CD4-positive, alpha-beta memory T cell (primary cell): ENCODE measurements around the gene CRTC2. TPM values are rescaled to one million over a fixed set of nuclear protein-coding genes. Genes with fewer than 3 reads are reported as not detected.
A peak's percentile ranks its signal among the peaks of the same experiment; 100 is the strongest.

ENCODE experiments used
- CTCF ChIA-PET: fragments of 350-600 bp; sonication (Branson Sonifier 250); formaldehyde crosslinking; loops from one replicate; lab custom pipeline; 2021; ENCODE audit warnings: inconsistent platforms; ENCODE audit not compliant: partially characterized antibody; lab: Charles Lee
- POLR2A ChIA-PET: fragments of 350-600 bp; sonication (Branson Sonifier 250); formaldehyde crosslinking; loops from one replicate; lab custom pipeline; 2021; ENCODE audit not compliant: partially characterized antibody; lab: Charles Lee
- DNase-seq, 5 donors: peaks; one replicate each; pipeline versions ENCODE4 v3.0.0 to v3.0.0-alpha.2; 2020 to 2022; ENCODE audit warnings: mixed read lengths in 1 of 5
- H3K27ac ChIP-seq: one replicate; pipeline ENCODE4 v1.7.0; 2013; ENCODE audit warnings: low read depth, low read length
- H3K27me3 ChIP-seq: 2 replicates; pipeline ENCODE4 v1.7.0; 2013; ENCODE audit warnings: mild to moderate bottlenecking, low read length, moderate library complexity; ENCODE audit not compliant: insufficient read depth
- H3K36me3 ChIP-seq: 2 replicates; pipeline ENCODE4 v1.7.0; 2013; ENCODE audit warnings: mild to moderate bottlenecking, low read length, moderate library complexity; ENCODE audit not compliant: insufficient read depth
- H3K4me1 ChIP-seq: 2 replicates; pipeline ENCODE4 v1.7.0; 2013; ENCODE audit warnings: mild to moderate bottlenecking, low read length, moderate library complexity; ENCODE audit not compliant: insufficient read depth
- H3K4me3 ChIP-seq, 2 donors: one replicate each; pipeline ENCODE4 v1.7.0; 2013; ENCODE audit warnings: low read length in 2 of 2, mild to moderate bottlenecking in 1 of 2
- H3K9me3 ChIP-seq, 2 donors: one replicate each; pipeline ENCODE4 v1.7.0; 2013; ENCODE audit warnings: low read length in 2 of 2, control low read depth in 1 of 2; ENCODE audit not compliant: control insufficient read depth in 1 of 2
- H3K27ac Mint-ChIP-seq, 7 donors: one replicate each; pipeline ENCODE4 v1.8.0; 2020 to 2021; ENCODE audit warnings: mixed read lengths in 7 of 7, mild to moderate bottlenecking in 6 of 7, inconsistent platforms in 3 of 7, moderate library complexity in 3 of 7
- H3K27me3 Mint-ChIP-seq, 2 donors: one replicate each; pipeline ENCODE4 v1.8.0; 2020 to 2021; ENCODE audit warnings: mixed read lengths in 2 of 2
- H3K36me3 Mint-ChIP-seq, 2 donors: one replicate each; pipeline ENCODE4 v1.8.0; 2020 to 2021; ENCODE audit warnings: mixed read lengths in 2 of 2, inconsistent platforms in 1 of 2, mild to moderate bottlenecking in 1 of 2
- H3K4me1 Mint-ChIP-seq, 4 donors: one replicate each; pipeline ENCODE4 v1.8.0; 2020 to 2021; ENCODE audit warnings: mixed read lengths in 4 of 4, mild to moderate bottlenecking in 1 of 4
- H3K4me3 Mint-ChIP-seq, 8 donors: one replicate each; pipeline ENCODE4 v1.8.0; 2020 to 2021; ENCODE audit warnings: mixed read lengths in 8 of 8, mild to moderate bottlenecking in 7 of 8, moderate library complexity in 6 of 8, inconsistent platforms in 3 of 8
- H3K9me3 Mint-ChIP-seq, 8 donors: one replicate each; pipeline ENCODE4 v1.8.0; 2020 to 2021; ENCODE audit warnings: mixed read lengths in 8 of 8, mild to moderate bottlenecking in 5 of 8, inconsistent platforms in 3 of 8, moderate library complexity in 1 of 8
- intact Hi-C: fragments of 100-400 bp; cut with micrococcal nuclease; formaldehyde crosslinking; loops from one replicate; pipeline ENCODE4 v1.15.1; 2023
- polyA plus RNA-seq, 2 donors: library from polyadenylated mRNA; unstranded; fragments of 300-500 nt; fragmentation: Illumina TruSeq; gene quantifications; one replicate each; pipeline ENCODE4 v1.2.3, GENCODE V29; 2021
- total RNA-seq, 2 experiments: library from RNA; stranded (reverse); gene quantifications; one replicate each; pipeline ENCODE4 v1.2.3, GENCODE V29; 2021

The CRTC2 gene
- total and polyA plus RNA-seq, 4 experiments from 2014 or later = 12.3 to 113 (median 83.0) TPM

GRCh38 chr1:153956997-153957715 lies 1.3 kb downstream of the CRTC2 start:
- H3K36me3 Mint-ChIP-seq = peaks cover 16 to 42% of the 10 kb centered on the region in 2 donors
- peaks cover 23% of the 10 kb centered on the region for H3K36me3 ChIP-seq
- no peaks in the 10 kb centered on the region for H3K9me3 Mint-ChIP-seq
- peak overlapping the region; percentile 88 to 99 (median 97) for H3K27ac Mint-ChIP-seq
- H3K9me3 ChIP-seq = no peaks in the 10 kb centered on the region
- ChIA-PET CTCF (interaction anchor here (1.3 to 4.3 kb wide), 4 partner anchors 11 to 30 kb away, joined by 3 to 31 read pairs (median 8); partner anchors contain the start of genes CREB3L4, DENND4B and RAB13), POLR2A (interaction anchor here (1.0 to 8.6 kb wide), 11 partner anchors 10 to 323 kb away, joined by 3 to 142 read pairs (median 10); partner anchors contain the start of genes CHTOP, CREB3L4, DENND4B and GATAD2B)
- H3K4me3 ChIP-seq = peak overlapping the region; percentile 80 to 99
- no peaks in the 10 kb centered on the region for H3K27me3 Mint-ChIP-seq
- peak overlapping the region; percentile 97 to 99 (median 99) for H3K4me3 Mint-ChIP-seq
- DNase-seq = no peak
- peak overlapping the region; percentile 90 for H3K27ac ChIP-seq
- H3K4me1 ChIP-seq = peaks cover 53% of the 10 kb centered on the region
- intact Hi-C loops = loop anchor here (5.0 kb wide), 1 partner anchor 175 kb away; no protein-coding TSS in a partner anchor
- H3K27me3 ChIP-seq = no peaks in the 10 kb centered on the region
- peaks cover 36 to 65% (median 49%) of the 10 kb centered on the region in 4 donors for H3K4me1 Mint-ChIP-seq

DNA sequence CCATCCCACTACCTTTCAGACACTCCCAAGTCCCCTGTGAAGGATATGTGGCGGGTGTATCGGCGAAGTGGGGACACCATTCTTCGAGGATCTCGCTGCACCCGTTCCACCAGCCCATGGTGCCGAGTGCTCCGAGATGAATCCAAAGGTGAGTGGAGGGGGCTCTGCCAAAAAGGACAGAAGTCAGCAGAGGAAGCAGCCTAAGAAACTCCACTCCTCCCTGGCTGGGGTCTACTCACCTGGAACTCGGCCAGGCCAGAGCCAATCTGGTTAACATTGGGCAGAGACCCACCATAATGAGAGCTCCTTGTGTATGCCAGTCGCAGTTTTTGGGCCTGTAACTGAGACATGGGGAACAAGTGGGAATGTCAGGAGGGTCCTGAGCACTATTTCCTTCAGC lies 3.6 kb downstream of the CRTC2 start:
- no peak overlapping the region for H3K4me3 ChIP-seq
- H3K9me3 ChIP-seq = no peaks in the 10 kb centered on the region
- peak overlapping the region in 3 of 7 donors; percentile 25 to 83 (median 30) for H3K27ac Mint-ChIP-seq
- H3K9me3 Mint-ChIP-seq = no peaks in the 10 kb centered on the region
- peak overlapping the region in 3 of 8 donors; percentile 4 to 50 (median 31) for H3K4me3 Mint-ChIP-seq
- peaks cover 46% of the 10 kb centered on the region for H3K4me1 ChIP-seq
- H3K27me3 ChIP-seq = no peaks in the 10 kb centered on the region
- POLR2A ChIA-PET = interaction anchor here (0.6 to 8.6 kb wide), 5 partner anchors 8 to 319 kb away, joined by 3 to 142 read pairs (median 7); partner anchors contain the start of genes CREB3L4, DENND4B, JTB and SLC39A1
- DNase-seq = no peak
- H3K4me1 Mint-ChIP-seq = peaks cover 30 to 62% (median 40%) of the 10 kb centered on the region in 4 donors
- intact Hi-C loops = loop anchor here (5.0 kb wide), 1 partner anchor 173 kb away; no protein-coding TSS in a partner anchor
- CTCF ChIA-PET = no interaction called here
- peak overlapping the region; percentile 0 for H3K27ac ChIP-seq
- peaks cover 47% of the 10 kb centered on the region for H3K36me3 ChIP-seq
- H3K36me3 Mint-ChIP-seq = peaks cover 32 to 56% of the 10 kb centered on the region in 2 donors
- H3K27me3 Mint-ChIP-seq = no peaks in the 10 kb centered on the region

GRCh38 chr1:153953859-153954365 lies 4.5 kb downstream of the CRTC2 start:
- intact Hi-C loops = no loop called here
- H3K4me1 Mint-ChIP-seq = peaks cover 28 to 62% (median 40%) of the 10 kb centered on the region in 4 donors
- peaks cover 52% of the 10 kb centered on the region for H3K36me3 ChIP-seq
- no peak for DNase-seq
- no peaks in the 10 kb centered on the region for H3K27me3 ChIP-seq
- peak overlapping the region in 5 of 8 donors; percentile 4 to 50 (median 45) for H3K4me3 Mint-ChIP-seq
- H3K9me3 Mint-ChIP-seq = no peaks in the 10 kb centered on the region
- H3K36me3 Mint-ChIP-seq = peaks cover 32 to 59% of the 10 kb centered on the region in 2 donors
- H3K27me3 Mint-ChIP-seq = no peaks in the 10 kb centered on the region
- peaks cover 42% of the 10 kb centered on the region for H3K4me1 ChIP-seq
- ChIA-PET CTCF (interaction anchor here (1.0 to 1.4 kb wide), 3 partner anchors 12 to 157 kb away, joined by 3 to 6 read pairs (median 3); partner anchors contain the start of gene CREB3L4), POLR2A (interaction anchor here (0.7 to 8.6 kb wide), 5 partner anchors 8 to 37 kb away, joined by 3 to 142 read pairs (median 7); partner anchors contain the start of genes CREB3L4, DENND4B, JTB and SLC39A1)
- no peaks in the 10 kb centered on the region for H3K9me3 ChIP-seq
- H3K4me3 ChIP-seq = no peak overlapping the region
- peak overlapping the region in 6 of 7 donors; percentile 30 to 83 (median 68) for H3K27ac Mint-ChIP-seq
- peak overlapping the region; percentile 0 for H3K27ac ChIP-seq

DNA sequence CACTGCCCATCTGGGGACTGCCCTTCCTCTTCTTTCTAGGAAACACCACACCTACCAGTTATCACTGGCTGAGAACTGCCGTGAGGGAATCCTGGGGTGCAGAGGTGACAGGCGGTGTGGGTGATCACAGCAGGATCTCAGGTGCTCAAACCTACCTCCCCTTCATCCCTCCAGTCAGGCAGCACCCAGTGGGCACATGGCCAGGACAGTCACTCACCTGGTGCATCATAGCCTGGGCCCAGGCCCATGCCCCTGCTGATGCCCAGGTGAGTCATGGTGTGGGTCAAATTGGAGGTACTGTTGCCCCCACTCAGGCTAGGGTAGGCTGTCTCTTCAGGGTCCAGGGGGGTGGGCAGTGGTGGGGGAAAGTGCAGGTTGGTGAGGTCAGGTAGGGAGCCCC lies 6.6 kb downstream of the CRTC2 start:
- H3K9me3 Mint-ChIP-seq = no peaks in the 10 kb centered on the region
- Histone ChIP-seq H3K4me1 (peaks cover 36% of the 10 kb centered on the region), H3K36me3 (peaks cover 65% of the 10 kb centered on the region), H3K9me3 (no peaks in the 10 kb centered on the region), H3K27ac (no peak overlapping the region), H3K4me3 (no peak overlapping the region), H3K27me3 (no peaks in the 10 kb centered on the region)
- H3K27ac Mint-ChIP-seq = peak overlapping the region in 3 of 7 donors; percentile 42 to 66 (median 46)
- peaks cover 36 to 63% of the 10 kb centered on the region in 2 donors for H3K36me3 Mint-ChIP-seq
- intact Hi-C loops = no loop called here
- no peaks in the 10 kb centered on the region for H3K27me3 Mint-ChIP-seq
- no peak for DNase-seq
- peaks cover 18 to 43% (median 30%) of the 10 kb centered on the region in 4 donors for H3K4me1 Mint-ChIP-seq
- POLR2A ChIA-PET = interaction anchor here (1.0 to 1.5 kb wide), 3 partner anchors 11 to 39 kb away, joined by 3 read pairs; partner anchors contain the start of gene RPS27
- no peak overlapping the region for H3K4me3 Mint-ChIP-seq
- CTCF ChIA-PET = no interaction called here

DNA sequence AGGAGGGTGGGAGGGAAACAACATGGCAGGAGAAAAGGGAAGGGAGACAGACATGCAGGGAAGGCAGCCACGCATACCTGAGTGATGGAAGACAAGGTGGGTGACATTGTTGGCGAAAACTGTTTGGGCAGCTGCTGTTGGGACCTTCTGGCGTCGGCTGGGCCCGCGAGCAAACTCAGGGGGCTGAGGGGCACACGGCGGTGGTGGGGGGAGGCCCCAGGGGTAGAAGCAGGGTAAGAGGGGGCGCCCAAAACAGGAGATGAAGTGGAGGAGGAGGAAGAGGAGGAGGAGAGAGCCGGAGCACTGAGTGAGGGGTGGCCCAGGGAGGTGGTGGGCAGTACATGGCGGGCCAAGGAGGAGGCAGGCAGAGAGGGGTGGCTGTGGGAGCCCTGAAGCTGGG lies 7.2 kb downstream of the CRTC2 start:
- Mint-ChIP-seq H3K4me1 (peaks cover 12 to 37% (median 24%) of the 10 kb centered on the region in 4 donors), H3K4me3 (no peak overlapping the region), H3K27me3 (no peaks in the 10 kb centered on the region), H3K36me3 (peaks cover 36 to 63% of the 10 kb centered on the region in 2 donors), H3K27ac (peak overlapping the region in 2 of 7 donors; percentile 26 to 42), H3K9me3 (no peaks in the 10 kb centered on the region)
- intact Hi-C loops = no loop called here
- CTCF ChIA-PET = no interaction called here
- peaks cover 32% of the 10 kb centered on the region for H3K4me1 ChIP-seq
- H3K27ac ChIP-seq = no peak overlapping the region
- no peaks in the 10 kb centered on the region for H3K27me3 ChIP-seq
- peaks cover 65% of the 10 kb centered on the region for H3K36me3 ChIP-seq
- no peak overlapping the region for H3K4me3 ChIP-seq
- POLR2A ChIA-PET = interaction anchor here (0.7 to 1.0 kb wide), 2 partner anchors 11 to 39 kb away, joined by 3 to 4 read pairs; partner anchors contain the start of gene RPS27
- no peaks in the 10 kb centered on the region for H3K9me3 ChIP-seq
- no peak for DNase-seq

- intact Hi-C loops = loop anchor here (1.0 kb wide), 3 partner anchors 21 to 149 kb away; partner anchors contain the start of gene CREB3L4
- peaks cover 0 to 4% (median 0%) of the 10 kb centered on the region in 8 donors for H3K9me3 Mint-ChIP-seq
- Histone ChIP-seq H3K4me3 (peak within 1 kb of the TSS; percentile 47 to 72), H3K4me1 (peaks cover 35% of the 10 kb centered on the region), H3K27me3 (no peaks in the 10 kb centered on the region), H3K9me3 (no peaks in the 10 kb centered on the region), H3K27ac (peak within 1 kb of the TSS; percentile 83), H3K36me3 (peaks cover 52% of the 10 kb centered on the region)
- peaks cover 18 to 45% (median 30%) of the 10 kb centered on the region in 4 donors for H3K4me1 Mint-ChIP-seq
- POLR2A ChIA-PET = interaction anchor here (1.1 to 13.0 kb wide), 16 partner anchors 10 to 275 kb away, joined by 3 to 298 read pairs (median 15); partner anchors contain the start of genes CREB3L4, CRTC2, GATAD2B and JTB
- H3K27ac Mint-ChIP-seq = peak within 1 kb of the TSS; percentile 96 to 98 (median 98)
- peaks cover 28 to 70% of the 10 kb centered on the region in 2 donors for H3K36me3 Mint-ChIP-seq
- CTCF ChIA-PET = interaction anchor here (0.6 to 4.8 kb wide), 19 partner anchors 9 to 149 kb away, joined by 3 to 69 read pairs (median 11); partner anchors contain the start of genes CREB3L4, CRTC2, GATAD2B and JTB
- peaks cover 0 to 4% of the 10 kb centered on the region in 2 donors for H3K27me3 Mint-ChIP-seq
- DNase-seq = peak; percentile 69 to 79 (median 74)
- H3K4me3 Mint-ChIP-seq = peak within 1 kb of the TSS; percentile 89 to 99 (median 96)
Measured at GRCh38 chr1:153946622-153947241, 11.7 kb downstream of the CRTC2 start, which contains the start of gene DENND4B. DENND4B (minus strand) TSS chr1:153946718; CDS start chr1:153944374, 2,344 bp downstream.
